ENCODE results near the gene GREB1L.

GREB1L gene

DNA sequence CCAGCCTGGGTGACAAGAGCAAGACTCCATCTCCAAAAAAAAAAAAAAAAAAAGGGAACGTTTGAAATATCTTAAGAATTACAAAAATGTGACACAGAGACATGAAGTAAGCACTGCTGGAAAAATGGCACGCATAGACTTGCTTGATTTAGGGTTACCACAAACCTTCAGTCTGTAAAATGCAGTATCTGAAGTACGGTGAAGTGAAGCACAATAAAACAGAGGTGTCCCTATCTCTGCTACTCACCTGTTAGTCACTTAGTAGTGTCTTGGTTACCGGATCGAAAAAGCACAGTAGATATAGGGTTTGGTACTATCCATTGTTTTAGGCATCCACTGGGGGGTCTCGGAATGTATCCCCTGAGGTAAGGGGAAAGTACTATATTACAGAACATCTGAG, 11.6 kb upstream of the GREB1L start:
- Histone ChIP-seq H3K27ac (ENCODE audit: low read length) (no peak overlapping the region), H3K9ac (ENCODE audit: low read length) (no peak overlapping the region), H3K36me3 (replicated peaks; ENCODE audit: low read depth, low read length) (no peaks in the 10 kb centered on the region), H3K9me3 (ENCODE audit: insufficient read depth, low read length) (no peaks in the 10 kb centered on the region), H3K4me2 (ENCODE audit: low read length) (no peak overlapping the region), H3K27me3 (ENCODE audit: low read depth, low read length) (no peaks in the 10 kb centered on the region), H4K20me1 (ENCODE audit: insufficient read depth, low read length) (no peaks in the 10 kb centered on the region), H3K4me3 (ENCODE audit: low read length) (no peak overlapping the region), H3K4me1 (ENCODE audit: low read length) (no peaks in the 10 kb centered on the region), H3K79me2 (ENCODE audit: low read length) (no peaks in the 10 kb centered on the region), H2AFZ (ENCODE audit: low read depth, low read length) (no peak overlapping the region)
- no peak for TF ChIP-seq CTCF (IDR thresholded peaks at IDR 0.05; ENCODE audit: low read depth, low read length)
- TF ChIP-seq EZH2phosphoT487 (IDR thresholded peaks at IDR 0.05; ENCODE audit: low read depth) = no peak

DNA sequence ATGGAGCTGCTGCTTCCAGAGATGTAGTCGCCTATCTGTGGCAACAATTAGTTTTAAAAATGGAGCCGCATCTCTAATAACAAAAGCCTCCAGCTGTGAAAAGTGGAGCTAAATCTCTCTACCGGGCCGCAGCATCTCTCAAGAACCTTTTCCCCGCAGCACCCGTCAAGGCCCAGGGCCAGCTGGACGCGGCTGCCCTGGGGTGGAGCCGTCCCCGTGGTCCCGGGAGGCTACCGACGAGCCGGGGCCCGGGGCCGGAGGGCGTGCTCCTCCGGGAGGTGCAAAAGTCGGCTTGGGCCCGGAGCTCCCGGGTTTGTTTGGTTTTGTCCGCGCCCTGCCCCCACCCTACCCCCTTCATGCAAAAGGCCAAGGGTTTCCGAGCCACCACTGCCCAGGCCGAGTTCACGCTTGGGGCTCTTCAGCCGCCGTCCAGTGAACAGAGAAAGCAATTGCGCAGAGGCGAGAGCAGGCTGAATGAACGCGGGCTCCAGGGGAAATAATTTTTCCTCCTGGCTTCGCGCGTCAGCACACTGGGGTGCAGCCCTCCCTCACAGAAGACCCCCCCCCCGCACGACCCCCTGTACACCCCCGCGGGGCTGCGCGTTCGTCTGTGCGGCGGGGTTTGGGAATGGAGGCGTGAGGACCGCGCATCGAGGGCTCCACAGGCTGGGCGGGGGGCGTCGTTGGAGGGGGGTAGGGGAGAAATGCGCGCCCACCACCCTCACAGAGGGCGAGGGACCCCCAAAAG, 557 bp upstream of the GREB1L start:
- H3K4me3 ChIP-seq (ENCODE audit: low read length) = no peak overlapping the region
- TF ChIP-seq CTCF (IDR thresholded peaks at IDR 0.05; ENCODE audit: low read depth, low read length) = no peak
- TF ChIP-seq EZH2phosphoT487 (IDR thresholded peaks at IDR 0.05; ENCODE audit: low read depth) = no peak
- H4K20me1 ChIP-seq (ENCODE audit: insufficient read depth, low read length) = no peaks in the 10 kb centered on the region
- H3K4me2 ChIP-seq (ENCODE audit: low read length) = no peak overlapping the region
- H3K27me3 ChIP-seq (ENCODE audit: low read depth, low read length) = no peaks in the 10 kb centered on the region
- no peak overlapping the region for H2AFZ ChIP-seq (ENCODE audit: low read depth, low read length)
- no peaks in the 10 kb centered on the region for H3K9me3 ChIP-seq (ENCODE audit: insufficient read depth, low read length)
- no peak overlapping the region for H3K9ac ChIP-seq (ENCODE audit: low read length)
- H3K27ac ChIP-seq (ENCODE audit: low read length) = no peak overlapping the region
- no peaks in the 10 kb centered on the region for H3K79me2 ChIP-seq (ENCODE audit: low read length)
- no peaks in the 10 kb centered on the region for H3K36me3 ChIP-seq (replicated peaks; ENCODE audit: low read depth, low read length)
- no peaks in the 10 kb centered on the region for H3K4me1 ChIP-seq (ENCODE audit: low read length)

GRCh38 chr18:21242780-21243401, 859 bp downstream of the GREB1L start:
- H3K27ac ChIP-seq (ENCODE audit: low read length) = no peak overlapping the region
- H4K20me1 ChIP-seq (ENCODE audit: insufficient read depth, low read length) = no peaks in the 10 kb centered on the region
- H3K9ac ChIP-seq (ENCODE audit: low read length) = no peak overlapping the region
- H2AFZ ChIP-seq (ENCODE audit: low read depth, low read length) = no peak overlapping the region
- H3K4me3 ChIP-seq (ENCODE audit: low read length) = no peak overlapping the region
- no peaks in the 10 kb centered on the region for H3K27me3 ChIP-seq (ENCODE audit: low read depth, low read length)
- H3K4me2 ChIP-seq (ENCODE audit: low read length) = no peak overlapping the region
- H3K9me3 ChIP-seq (ENCODE audit: insufficient read depth, low read length) = no peaks in the 10 kb centered on the region
- H3K79me2 ChIP-seq (ENCODE audit: low read length) = no peaks in the 10 kb centered on the region
- TF ChIP-seq EZH2phosphoT487 (IDR thresholded peaks at IDR 0.05; ENCODE audit: low read depth) (no peak), CTCF (IDR thresholded peaks at IDR 0.05; ENCODE audit: low read depth, low read length) (no peak)
- H3K4me1 ChIP-seq (ENCODE audit: low read length) = no peaks in the 10 kb centered on the region
- H3K36me3 ChIP-seq (replicated peaks; ENCODE audit: low read depth, low read length) = no peaks in the 10 kb centered on the region

DNA sequence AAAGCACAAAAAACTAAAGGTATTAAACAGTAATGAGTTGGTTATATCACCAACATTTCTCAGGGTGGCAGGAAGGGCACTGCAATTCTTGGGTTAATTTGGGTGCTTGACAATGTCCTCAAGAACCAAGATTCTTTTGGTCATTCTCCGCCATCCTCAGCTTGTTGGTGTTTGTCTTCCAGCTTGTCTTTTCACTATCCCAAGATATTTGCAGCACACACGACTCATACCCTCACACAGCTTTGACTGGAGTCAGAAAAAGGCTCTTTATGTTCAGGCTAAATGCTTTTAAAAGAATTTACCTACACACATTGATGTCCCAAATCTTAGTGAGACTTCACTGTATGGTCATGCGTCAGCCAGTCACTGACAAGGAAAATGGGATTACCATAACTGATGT, 12.5 kb downstream of the GREB1L start:
- no peak overlapping the region for H3K4me3 ChIP-seq (ENCODE audit: low read length)
- H3K9ac ChIP-seq (ENCODE audit: low read length) = no peak overlapping the region
- H3K27ac ChIP-seq (ENCODE audit: low read length) = no peak overlapping the region
- H3K9me3 ChIP-seq (ENCODE audit: insufficient read depth, low read length) = no peaks in the 10 kb centered on the region
- H2AFZ ChIP-seq (ENCODE audit: low read depth, low read length) = no peak overlapping the region
- TF ChIP-seq EZH2phosphoT487 (IDR thresholded peaks at IDR 0.05; ENCODE audit: low read depth) = no peak
- H3K36me3 ChIP-seq (replicated peaks; ENCODE audit: low read depth, low read length) = no peaks in the 10 kb centered on the region
- H4K20me1 ChIP-seq (ENCODE audit: insufficient read depth, low read length) = no peaks in the 10 kb centered on the region
- no peaks in the 10 kb centered on the region for H3K27me3 ChIP-seq (ENCODE audit: low read depth, low read length)
- no peak overlapping the region for H3K4me2 ChIP-seq (ENCODE audit: low read length)
- H3K79me2 ChIP-seq (ENCODE audit: low read length) = no peaks in the 10 kb centered on the region
- no peaks in the 10 kb centered on the region for H3K4me1 ChIP-seq (ENCODE audit: low read length)

Measured in OCI-LY3 (cell line).